Lower leg skin (tissue), 3 donors: ENCODE data around the gene DMXL2.

Experiments used
- POLR2A ChIP-seq, 2 donors: fragments of 450-650 bp; IDR thresholded peaks; one replicate each; pipeline ENCODE4 v1.6.1; 2016 to 2017; ENCODE audit warnings: antibody characterized with exemption in 2 of 2, mild to moderate bottlenecking in 1 of 2, moderate library complexity in 1 of 2
- TF ChIP-seq, protein P1 (sequence below), 3 donors: fragments of 450-650 bp; IDR thresholded peaks; one replicate each; pipeline ENCODE4 v1.5.1; 2016; ENCODE audit warnings: antibody characterized with exemption in 3 of 3, mild to moderate bottlenecking in 3 of 3, moderate library complexity in 2 of 3

DNA sequence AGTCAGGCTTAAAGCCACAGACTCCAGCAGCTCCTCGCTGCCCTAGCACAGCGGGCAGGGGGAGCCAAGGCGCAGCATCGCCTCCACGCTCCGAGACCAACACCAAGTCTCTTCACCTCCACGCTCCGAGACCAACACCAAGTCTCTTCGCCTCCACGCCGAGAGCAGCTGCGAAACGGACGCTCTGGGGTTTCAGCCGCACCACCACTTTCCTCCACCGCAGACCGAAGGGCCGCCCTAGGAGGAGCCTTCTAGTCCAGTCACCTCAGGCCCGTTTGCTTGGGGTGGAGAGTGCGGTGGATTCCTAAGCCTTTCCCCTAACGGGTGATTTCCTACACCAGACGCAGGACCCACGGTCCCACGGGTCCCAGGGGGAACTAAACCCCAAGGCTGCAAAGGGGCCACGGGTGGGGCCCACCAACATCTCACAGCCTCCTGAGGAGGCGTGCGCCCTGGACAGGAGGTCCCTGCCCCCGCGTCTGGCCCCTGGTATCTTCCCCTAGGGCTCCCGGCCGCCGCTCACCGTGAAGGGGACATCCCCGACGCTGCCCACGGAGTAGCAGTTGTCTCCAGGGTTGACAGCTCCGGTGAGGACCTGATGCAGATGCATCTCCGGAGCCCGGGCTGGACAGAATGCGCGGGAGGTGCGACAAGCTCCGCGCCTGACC lies 501 bp downstream of the DMXL2 start:
- TF ChIP-seq, protein P1, sequence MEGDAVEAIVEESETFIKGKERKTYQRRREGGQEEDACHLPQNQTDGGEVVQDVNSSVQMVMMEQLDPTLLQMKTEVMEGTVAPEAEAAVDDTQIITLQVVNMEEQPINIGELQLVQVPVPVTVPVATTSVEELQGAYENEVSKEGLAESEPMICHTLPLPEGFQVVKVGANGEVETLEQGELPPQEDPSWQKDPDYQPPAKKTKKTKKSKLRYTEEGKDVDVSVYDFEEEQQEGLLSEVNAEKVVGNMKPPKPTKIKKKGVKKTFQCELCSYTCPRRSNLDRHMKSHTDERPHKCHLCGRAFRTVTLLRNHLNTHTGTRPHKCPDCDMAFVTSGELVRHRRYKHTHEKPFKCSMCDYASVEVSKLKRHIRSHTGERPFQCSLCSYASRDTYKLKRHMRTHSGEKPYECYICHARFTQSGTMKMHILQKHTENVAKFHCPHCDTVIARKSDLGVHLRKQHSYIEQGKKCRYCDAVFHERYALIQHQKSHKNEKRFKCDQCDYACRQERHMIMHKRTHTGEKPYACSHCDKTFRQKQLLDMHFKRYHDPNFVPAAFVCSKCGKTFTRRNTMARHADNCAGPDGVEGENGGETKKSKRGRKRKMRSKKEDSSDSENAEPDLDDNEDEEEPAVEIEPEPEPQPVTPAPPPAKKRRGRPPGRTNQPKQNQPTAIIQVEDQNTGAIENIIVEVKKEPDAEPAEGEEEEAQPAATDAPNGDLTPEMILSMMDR (IDR thresholded peaks at IDR 0.05) = no peak
- no peak for TF ChIP-seq POLR2A (IDR thresholded peaks at IDR 0.05)
